Erythroblast (primary cell): ENCODE results near the gene RMND1.

Experiments
- GATA1 ChIP-seq: IDR thresholded peaks from 2 replicates; pipeline ENCODE4 v1.6.1; 2011; ENCODE audit warnings: low read depth, mild to moderate bottlenecking, control low read depth, low read length, moderate library complexity
- POLR2A ChIP-seq: IDR thresholded peaks from 2 replicates; pipeline ENCODE4 v1.6.1; 2011; ENCODE audit warnings: mild to moderate bottlenecking, low read length

DNA sequence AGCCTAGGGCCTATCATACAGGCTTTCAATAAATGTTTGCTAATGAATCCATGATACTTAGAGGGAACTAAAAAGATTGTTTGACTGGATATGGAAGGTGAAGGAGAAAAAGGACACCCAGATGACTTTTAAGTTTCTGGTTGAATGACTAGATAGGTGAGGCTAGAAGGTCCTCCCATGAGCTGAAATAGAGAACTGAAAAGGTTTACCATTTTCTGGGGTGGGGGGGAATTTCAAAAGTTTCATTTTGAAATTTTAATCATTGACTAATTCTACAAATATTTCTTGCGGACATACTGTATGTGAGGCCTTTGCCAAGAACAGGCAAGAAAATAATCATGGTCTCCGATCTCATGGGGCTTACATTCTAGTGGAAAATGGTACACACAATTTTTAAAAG is 42.7 kb downstream of the RMND1 start:
- no peak for TF ChIP-seq POLR2A
- no peak for TF ChIP-seq GATA1
